ENCODE measurements around the gene PUS7L.
A peak's percentile ranks its signal among the peaks of the same experiment; 100 is the strongest.

- TF ChIP-seq EZH2 (IDR thresholded peaks at IDR 0.05) = no peak
- TF ChIP-seq, protein P1, sequence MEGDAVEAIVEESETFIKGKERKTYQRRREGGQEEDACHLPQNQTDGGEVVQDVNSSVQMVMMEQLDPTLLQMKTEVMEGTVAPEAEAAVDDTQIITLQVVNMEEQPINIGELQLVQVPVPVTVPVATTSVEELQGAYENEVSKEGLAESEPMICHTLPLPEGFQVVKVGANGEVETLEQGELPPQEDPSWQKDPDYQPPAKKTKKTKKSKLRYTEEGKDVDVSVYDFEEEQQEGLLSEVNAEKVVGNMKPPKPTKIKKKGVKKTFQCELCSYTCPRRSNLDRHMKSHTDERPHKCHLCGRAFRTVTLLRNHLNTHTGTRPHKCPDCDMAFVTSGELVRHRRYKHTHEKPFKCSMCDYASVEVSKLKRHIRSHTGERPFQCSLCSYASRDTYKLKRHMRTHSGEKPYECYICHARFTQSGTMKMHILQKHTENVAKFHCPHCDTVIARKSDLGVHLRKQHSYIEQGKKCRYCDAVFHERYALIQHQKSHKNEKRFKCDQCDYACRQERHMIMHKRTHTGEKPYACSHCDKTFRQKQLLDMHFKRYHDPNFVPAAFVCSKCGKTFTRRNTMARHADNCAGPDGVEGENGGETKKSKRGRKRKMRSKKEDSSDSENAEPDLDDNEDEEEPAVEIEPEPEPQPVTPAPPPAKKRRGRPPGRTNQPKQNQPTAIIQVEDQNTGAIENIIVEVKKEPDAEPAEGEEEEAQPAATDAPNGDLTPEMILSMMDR (IDR thresholded peaks at IDR 0.05 in 2 of 3, conservative IDR thresholded peaks at IDR 0.05 in 1 of 3; ENCODE audit: borderline replicate concordance in 1 of 3, insufficient read depth in 1 of 3, low read depth in 2 of 3, low read length in 2 of 3) = peak in 1 of 3 experiments; percentile 37; a peak in 1 of 6 replicates
- peak; percentile 19; the same call in 1 of the 2 replicates for TF ChIP-seq SIN3A (IDR thresholded peaks at IDR 0.05; ENCODE audit: low read depth)
- no peak for TF ChIP-seq CEBPB (IDR thresholded peaks at IDR 0.05; ENCODE audit: low read depth)
- TF ChIP-seq, protein P2, sequence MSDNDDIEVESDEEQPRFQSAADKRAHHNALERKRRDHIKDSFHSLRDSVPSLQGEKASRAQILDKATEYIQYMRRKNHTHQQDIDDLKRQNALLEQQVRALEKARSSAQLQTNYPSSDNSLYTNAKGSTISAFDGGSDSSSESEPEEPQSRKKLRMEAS (IDR thresholded peaks at IDR 0.05) = no peak; the same call in 1 of the 2 replicates
- no peak for TF ChIP-seq CBX3 (IDR thresholded peaks at IDR 0.05; ENCODE audit: low read depth)
- no peak for TF ChIP-seq EGR1 (IDR thresholded peaks at IDR 0.05; ENCODE audit: low read depth)
- no peak for TF ChIP-seq POLR2A (IDR thresholded peaks at IDR 0.05; ENCODE audit: borderline replicate concordance, extremely low read depth, insufficient read depth, insufficient read length)
- TF ChIP-seq ZFX (IDR thresholded peaks at IDR 0.05) = no peak
- TF ChIP-seq EZH2phosphoT487 (IDR thresholded peaks at IDR 0.05; ENCODE audit: borderline replicate concordance) = no peak
These were observed 46.7 kb upstream of the PUS7L start for GRCh38 chr12:43805149-43805859.

Measured in HCT116 (cell line).